ENCODE results near the gene DAZAP2.
"Not testable (repeated sequence)": the region's sequence is repeated elsewhere in the genome, so short reads cannot be mapped to it uniquely, and the experiment has no call there.

The DAZAP2 gene

GRCh38 chr12:51217133-51217967 is 21.3 kb upstream of the DAZAP2 start:
- ATAC-seq = peak; percentile 30
- peak; percentile 56 for DNase-seq

- peak; percentile 80 for ATAC-seq
- DNase-seq = peak; percentile 71
Measured at GRCh38 chr12:51217968-51218606, 20.5 kb upstream of the DAZAP2 start, which contains the start of gene POU6F1. POU6F1 (minus strand) TSS chr12:51218062; CDS start chr12:51206836, 11,226 bp downstream.

- DNase-seq (no peak), ATAC-seq (no peak)
Measured at GRCh38 chr12:51218607-51219161, 19.9 kb upstream of the DAZAP2 start.

- ATAC-seq (no peak), DNase-seq (no peak)
Measured at GRCh38 chr12:51219322-51219721, 19.3 kb upstream of the DAZAP2 start.

GRCh38 chr12:51219857-51220256 is 18.8 kb upstream of the DAZAP2 start:
- ATAC-seq, DNase-seq: not testable (repeated sequence)

- ATAC-seq (no peak), DNase-seq (no peak)
Measured at GRCh38 chr12:51222461-51222860, 16.2 kb upstream of the DAZAP2 start.

GRCh38 chr12:51224625-51225024 is 14.0 kb upstream of the DAZAP2 start:
- ATAC-seq = no peak
- no peak for DNase-seq

GRCh38 chr12:51225234-51225633 is 13.4 kb upstream of the DAZAP2 start:
- ATAC-seq = no peak
- DNase-seq = no peak

GRCh38 chr12:51225771-51226170 is 12.9 kb upstream of the DAZAP2 start:
- DNase-seq (no peak), ATAC-seq (no peak)

- not testable (repeated sequence) for DNase-seq, ATAC-seq
Measured at GRCh38 chr12:51227112-51227511, 11.5 kb upstream of the DAZAP2 start.

- ATAC-seq (no peak), DNase-seq (no peak)
Measured at GRCh38 chr12:51227962-51228361, 10.7 kb upstream of the DAZAP2 start.

- DNase-seq (no peak), ATAC-seq (no peak)
Measured at GRCh38 chr12:51229116-51229809, 9.4 kb upstream of the DAZAP2 start.

GRCh38 chr12:51232642-51233041 is 6.0 kb upstream of the DAZAP2 start:
- no peak for ATAC-seq
- DNase-seq = no peak

GRCh38 chr12:51234530-51234929 is 4.1 kb upstream of the DAZAP2 start:
- ATAC-seq = no peak
- no peak for DNase-seq

- ATAC-seq = no peak
Measured at GRCh38 chr12:51238037-51238509, 553 bp upstream of the DAZAP2 start.

GRCh38 chr12:51240971-51241370 is 2.3 kb downstream of the DAZAP2 start:
- DNase-seq = no peak
- ATAC-seq = no peak

More at GRCh38 chr12:51238037-51238509, 553 bp upstream of the DAZAP2 start:
- DNase-seq = no peak

GRCh38 chr12:51242120-51242519 is 3.5 kb downstream of the DAZAP2 start:
- no peak for DNase-seq

GRCh38 chr12:51242876-51243275 is 4.2 kb downstream of the DAZAP2 start:
- no peak for DNase-seq
- ATAC-seq = no peak

More at GRCh38 chr12:51242120-51242519, 3.5 kb downstream of the DAZAP2 start:
- no peak for ATAC-seq

- ATAC-seq = no peak
Measured at GRCh38 chr12:51244269-51244668, 5.6 kb downstream of the DAZAP2 start.

GRCh38 chr12:51245476-51246253 is 7.0 kb downstream of the DAZAP2 start:
- DNase-seq (no peak), ATAC-seq (no peak)

More at GRCh38 chr12:51244269-51244668, 5.6 kb downstream of the DAZAP2 start:
- no peak for DNase-seq

GRCh38 chr12:51246254-51246853 is 7.7 kb downstream of the DAZAP2 start:
- DNase-seq (peak; percentile 30), ATAC-seq (peak; percentile 62)

Data from stimulated activated naive CD8-positive, alpha-beta T cell treated with anti-CD3 and anti-CD28 coated beads, Interleukin-15, Interleukin-2, amounts not matched to agents 100 U/mL and 50 U/mL, for 24 hours (primary cell).